RPMI8226 (cell line): Measurements from ENCODE around the gene TMEM30B.

Experiments used
- DNase-seq: peaks from one replicate; pipeline ENCODE4 v3.0.0-alpha.2; 2015

Gene TMEM30B

DNA sequence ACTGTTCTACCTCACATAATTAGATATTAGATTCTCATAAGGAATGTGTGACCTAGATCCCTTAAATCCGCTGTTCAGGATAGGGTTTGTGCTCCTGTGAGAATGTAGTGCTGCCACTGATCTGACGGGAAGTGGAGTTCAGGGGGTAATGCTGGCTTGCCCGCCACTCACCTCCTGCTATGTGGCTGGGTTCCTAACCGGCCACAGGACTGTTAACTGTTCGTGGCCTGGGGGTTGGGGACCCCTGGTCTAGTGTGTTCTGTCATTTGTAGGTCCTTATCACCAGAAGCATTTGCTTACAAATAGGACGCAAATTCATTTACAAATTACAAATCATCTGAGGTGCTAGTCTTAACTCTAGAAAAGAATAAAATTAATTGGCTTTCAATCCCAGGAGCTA, 16.4 kb upstream of the TMEM30B start:
- DNase-seq, result no peak

DNA sequence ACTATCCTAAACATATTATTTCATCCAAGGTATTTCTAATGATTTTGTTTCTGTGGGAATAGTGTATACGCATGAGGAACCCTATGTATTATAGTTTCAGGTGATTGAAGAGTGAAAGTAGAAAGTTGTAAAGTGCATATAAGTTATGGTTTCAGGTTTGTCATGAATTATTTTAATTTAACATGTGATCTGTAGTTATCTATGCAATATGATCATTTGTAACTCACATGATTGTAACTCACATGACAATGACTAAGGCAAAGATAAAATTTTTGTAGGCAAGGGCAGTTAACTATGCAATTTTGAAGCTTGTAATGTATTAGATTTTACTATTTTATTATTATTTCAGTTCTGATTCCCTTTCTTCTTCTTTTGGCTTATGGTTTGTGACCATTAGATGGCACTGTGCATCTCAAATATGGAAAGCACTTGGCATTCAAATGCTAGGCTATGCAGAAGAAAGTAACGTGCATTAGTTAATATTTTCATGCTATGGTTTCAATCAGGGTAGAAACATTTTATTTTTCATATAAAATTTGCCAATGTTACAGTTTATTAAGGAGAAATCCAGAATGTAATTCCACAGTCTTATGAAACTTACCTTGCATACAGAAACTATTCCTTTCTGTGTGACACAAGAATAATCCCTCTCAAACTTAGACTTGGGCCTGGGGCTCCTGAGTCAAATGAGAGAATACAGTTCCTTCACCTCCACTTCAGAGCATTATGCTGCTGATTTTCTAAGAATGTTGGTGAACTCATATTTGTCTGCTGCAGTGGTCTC, 15.8 kb upstream of the TMEM30B start:
- DNase-seq, result peak; percentile 12

DNA sequence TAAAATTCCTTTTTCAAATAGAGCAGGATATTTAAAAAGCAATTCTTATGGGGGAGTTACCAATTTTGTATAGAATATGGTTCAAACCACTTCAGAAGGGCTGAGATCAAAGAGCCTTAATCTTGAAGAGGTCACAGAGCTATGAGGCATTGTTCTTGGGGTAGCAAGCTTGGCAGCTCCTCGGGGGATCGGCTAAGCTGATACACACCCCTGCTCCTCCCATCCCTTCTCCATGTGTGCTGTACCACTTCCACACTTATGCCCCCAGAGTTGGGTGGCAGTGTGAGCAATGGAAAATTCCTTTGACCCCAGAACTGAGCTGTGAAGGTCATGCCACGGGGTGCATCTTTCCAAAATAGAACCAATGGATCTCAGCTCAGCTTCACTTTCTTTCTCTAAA, 15.0 kb upstream of the TMEM30B start:
- no peak for DNase-seq

DNA sequence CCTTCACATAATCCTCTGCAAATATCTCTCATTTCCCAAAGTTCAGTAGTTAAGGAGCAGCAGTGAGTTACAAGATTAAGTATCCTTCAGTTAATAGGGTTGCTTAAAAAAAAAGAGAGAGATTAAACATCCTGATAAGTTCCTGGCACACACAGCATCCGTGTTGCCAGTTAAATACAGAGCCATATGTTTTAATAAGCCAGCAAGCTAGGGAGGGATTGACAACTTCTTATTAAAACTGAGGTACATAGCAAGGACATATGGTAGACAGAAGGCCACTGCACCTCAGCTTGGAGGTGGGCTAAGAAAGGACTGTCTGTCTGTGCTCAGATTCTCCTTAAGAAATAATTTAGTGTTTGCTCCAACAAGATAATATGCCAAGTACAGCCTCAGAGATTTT, 9.6 kb upstream of the TMEM30B start:
- DNase-seq, result no peak

DNA sequence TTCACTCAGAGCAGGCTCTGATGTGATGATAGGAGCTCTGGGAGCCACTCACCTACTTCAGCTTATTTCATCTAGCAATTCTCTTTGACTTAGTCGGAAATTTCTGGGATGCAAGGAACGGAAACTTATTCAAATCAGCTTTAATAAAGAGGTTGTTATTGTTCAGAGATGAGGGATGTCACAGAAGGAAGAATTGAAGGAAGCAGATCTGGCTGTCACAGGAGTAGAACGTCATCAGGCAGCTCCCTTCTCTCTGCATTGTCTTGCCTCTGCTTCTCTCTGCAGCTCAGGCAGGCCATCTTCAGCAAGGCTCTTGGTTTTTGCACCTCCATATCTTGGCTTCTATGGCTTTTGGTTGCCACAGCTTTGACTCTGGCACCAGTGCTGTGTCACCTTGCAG, 7.6 kb upstream of the TMEM30B start:
- no peak for DNase-seq

DNA sequence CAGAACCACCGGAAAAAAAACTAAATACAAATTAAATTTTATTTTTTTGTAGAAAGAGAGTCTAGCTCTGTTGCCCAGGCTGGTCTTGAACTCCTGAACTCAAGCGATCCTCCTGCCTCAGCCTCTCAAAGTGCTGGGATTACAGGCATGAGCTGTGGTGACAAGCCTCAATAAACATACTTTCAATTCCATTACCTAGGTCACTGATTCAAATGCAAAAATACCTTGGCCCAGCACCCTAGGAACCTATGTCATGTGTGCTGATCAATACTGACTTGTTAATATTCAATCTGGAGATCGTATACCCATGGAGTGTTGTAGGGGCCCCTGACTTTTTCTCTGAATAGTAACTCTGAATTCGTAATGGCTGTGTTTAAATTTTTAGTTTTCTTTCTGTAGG, 7.1 kb upstream of the TMEM30B start:
- no peak for DNase-seq

DNA sequence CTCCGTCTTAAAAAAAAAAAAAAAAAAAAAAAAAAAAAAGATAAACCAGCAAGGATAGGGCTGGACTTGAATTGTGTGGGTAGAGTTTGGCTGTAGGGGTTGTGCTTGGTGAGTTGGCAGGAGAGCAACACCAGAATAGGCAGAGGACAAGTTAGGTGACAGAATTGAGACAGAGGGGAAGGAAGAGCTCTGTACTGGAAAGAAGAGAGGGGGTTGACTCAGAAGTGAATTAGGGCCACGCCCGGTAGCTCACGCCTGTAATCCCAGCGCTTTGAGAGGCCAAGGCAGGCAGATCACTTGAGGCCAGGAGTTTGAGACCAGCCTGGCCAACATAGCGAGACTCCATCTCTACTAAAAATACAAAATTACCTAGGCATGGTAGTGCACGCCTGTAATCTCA, 6.1 kb upstream of the TMEM30B start:
- no peak for DNase-seq

DNA sequence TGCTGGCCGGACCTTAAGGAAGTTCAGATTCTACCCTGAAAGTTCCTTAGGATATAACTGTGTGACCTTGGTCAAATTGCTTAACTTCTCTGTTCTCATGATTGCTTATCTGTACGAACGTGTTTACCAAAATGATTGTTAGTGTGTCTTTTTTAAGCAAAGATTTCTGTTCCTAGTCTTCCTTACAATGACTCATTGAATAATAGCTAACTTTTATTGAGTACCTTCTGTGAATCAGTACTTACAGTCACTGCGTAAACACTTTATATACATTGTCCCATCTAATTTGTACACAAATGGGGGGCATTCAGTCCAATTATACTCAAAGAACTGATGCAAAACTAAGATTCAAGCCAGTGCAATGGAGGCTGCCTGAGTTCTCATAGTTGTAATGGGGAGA, 4.2 kb upstream of the TMEM30B start:
- DNase-seq, result no peak

DNA sequence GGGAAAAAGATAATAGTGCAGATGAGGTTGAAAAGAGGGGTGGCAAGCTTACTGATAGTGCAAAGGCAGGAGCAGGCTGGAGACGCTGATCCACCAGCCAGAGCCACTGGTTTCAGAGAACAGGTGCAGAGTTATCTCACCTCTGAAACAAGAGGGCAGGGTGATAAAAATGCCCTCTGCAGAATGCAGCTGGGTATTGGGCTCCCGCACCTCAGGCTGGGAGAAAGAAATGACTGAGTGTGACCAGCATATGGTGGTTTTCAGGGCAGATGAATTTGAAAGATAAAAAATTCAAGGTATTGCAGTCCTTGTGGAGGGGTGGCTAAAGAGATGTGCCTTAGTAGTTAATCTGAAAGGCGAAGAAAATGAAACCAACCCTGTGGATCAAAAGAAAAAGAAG, 2.9 kb upstream of the TMEM30B start:
- DNase-seq, result no peak

DNA sequence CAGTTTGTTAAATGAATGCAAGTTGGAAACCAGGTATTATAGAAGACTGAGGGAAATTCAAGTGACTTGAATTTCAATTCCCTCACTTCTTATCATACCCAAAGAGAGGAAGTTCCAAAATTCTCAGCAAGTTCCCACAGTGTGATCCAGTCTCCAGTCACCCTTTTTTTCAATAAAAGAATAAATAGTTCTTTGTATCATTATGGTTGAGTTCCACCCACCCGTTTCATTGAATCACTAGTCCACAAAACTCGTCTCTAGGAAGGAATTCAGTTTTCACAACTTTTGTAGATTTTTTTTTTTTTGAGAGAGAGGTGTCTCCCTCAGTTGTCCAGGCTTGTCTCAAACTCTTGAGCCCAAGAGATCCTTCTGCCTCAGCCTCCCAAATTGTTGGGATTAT, 1.6 kb upstream of the TMEM30B start:
- no peak for DNase-seq

DNA sequence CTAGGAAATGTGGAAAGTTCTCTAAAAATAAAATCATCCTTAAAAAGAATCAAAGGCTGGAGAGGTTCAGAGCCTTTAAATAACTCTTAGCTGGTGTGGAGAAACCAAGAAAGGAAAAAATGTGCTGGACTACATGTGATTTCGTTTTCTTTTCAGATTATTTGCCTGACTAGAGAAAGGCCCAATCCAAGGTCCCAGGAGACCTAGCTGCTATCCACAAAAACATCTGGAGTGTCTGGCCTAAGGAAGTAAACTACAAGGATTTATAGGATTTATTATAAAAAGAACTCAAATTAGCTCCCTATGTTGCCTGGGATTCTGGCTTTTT, 774 bp upstream of the TMEM30B start:
- DNase-seq, result no peak

DNA sequence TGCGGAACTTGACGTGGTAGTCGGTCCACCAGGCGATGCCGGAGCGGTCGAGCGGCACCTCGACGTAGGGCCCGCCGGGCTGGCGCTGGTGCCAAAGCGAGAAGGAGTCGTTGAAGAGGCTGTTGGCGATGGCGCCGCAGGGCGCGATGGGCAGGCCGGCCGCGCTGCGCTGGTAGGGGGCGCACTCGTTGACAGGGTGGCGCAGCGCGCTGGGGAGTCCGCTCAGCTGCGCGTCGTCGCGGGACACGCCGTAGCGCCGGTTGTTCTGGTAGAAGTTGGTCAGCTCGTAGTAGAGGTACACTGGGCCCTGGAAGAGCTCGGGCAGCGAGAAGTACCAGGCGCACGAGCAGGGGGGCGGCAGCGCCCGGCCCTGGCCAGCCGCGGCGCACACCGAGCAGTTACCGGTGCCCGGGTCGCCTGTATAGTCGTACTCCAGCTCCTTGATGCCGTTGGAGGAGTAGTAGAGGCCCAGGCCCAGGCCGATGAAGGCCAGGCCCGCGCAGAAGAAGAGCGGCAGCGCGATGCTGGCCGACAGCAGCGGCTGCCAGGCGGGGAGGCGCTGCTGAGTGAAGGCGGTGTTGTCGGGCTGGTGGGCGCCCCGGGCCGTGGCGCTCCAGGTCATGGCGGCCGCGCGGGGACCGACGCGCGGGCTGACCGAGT, 482 bp downstream of the TMEM30B start:
- DNase-seq, result no peak

DNA sequence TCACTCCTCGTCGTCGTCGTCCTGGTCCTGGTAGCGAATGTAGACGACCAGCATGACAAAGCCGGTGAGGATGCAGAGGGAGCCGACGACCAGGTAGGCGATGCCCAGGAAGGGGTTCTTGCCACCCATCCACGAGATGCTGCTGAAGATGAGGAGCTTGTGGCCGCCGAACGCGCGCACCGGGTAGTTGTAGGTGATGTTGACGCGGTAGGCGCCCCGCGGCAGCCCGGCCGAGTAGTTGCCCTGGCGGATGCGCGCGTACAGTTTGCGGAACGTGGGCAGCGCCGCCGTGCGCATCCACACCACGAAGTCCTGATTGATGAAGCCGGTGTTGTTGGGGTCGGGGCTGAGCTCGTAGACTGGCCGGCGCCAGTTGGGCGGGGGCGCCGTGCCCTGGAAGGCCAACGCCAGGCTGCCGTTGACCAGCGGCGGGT, 1.0 kb downstream of the TMEM30B start:
- no peak for DNase-seq

DNA sequence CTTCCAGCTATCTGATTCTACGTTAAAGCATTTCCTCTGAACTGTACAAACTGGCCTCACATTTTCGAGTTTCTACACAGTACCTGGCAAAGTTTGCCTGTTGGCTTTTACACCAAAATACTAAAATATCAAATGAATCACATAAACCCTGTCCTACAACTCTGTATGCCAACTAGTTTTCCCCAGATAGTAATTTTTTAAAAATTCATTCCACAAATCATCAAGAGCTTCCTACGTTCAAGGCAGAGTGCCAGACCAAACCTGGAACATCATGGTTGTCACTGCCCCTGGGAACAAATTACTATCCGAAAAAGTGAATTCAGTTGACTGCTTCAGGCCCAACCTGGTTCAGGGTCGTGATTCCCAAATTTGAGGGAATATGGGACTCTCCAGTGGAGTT, 2.1 kb downstream of the TMEM30B start:
- no peak for DNase-seq

DNA sequence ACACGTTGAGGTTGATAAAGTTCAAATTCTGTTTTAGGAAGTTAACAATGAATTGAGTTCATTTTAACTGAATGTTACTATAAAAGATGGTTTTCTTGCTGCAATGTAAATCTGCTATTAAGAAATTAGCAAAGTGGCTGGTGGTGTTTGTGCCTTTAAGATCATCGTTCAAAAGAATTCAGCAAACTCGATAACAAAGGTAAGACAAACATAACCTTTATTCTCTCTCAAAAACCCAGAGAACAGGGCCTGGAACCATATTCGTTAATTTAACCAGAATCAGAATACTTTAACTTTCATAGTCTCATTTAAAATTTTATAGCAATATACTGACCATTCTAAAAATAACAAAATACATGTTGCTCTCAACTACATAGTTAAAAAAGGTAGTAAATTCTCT, 3.4 kb downstream of the TMEM30B start:
- DNase-seq, result no peak

DNA sequence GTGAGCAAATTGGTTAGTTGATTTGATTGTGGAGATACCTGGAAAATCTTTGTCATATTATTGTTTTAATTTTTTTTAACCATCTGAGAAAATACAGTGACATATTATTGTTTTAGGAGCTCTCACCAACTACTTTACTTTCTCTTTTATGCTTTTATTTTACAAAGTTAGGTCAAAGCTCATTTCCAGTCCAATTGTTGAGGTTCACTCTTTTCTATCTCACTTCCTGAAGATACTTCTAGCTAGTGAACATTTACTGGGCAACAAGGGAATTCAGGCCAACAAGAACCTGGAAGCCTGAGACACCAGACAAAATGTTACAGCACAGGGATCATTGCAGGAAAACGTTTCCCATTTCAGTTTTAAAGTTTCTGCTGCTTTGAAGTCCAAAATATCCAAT, 3.9 kb downstream of the TMEM30B start:
- no peak for DNase-seq

DNA sequence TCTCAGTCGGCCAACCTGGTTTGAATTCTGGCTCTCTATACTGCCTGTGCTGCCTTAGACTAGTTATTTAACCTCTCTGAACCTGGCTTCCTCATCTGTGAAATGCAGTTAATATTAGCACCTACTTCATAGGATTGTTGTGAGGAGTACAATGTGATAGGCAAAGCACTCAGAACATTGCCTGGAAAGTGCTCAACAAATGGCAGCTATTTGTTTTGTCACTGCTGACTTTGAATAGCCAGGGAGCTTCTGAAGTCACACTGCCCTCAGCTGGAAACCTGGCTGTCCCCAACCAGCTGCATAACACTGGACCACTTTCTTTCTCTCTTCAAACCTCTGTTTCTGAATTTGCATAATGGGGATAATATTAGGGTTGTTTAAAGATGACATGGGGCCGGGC, 9.6 kb downstream of the TMEM30B start:
- DNase-seq, result no peak

DNA sequence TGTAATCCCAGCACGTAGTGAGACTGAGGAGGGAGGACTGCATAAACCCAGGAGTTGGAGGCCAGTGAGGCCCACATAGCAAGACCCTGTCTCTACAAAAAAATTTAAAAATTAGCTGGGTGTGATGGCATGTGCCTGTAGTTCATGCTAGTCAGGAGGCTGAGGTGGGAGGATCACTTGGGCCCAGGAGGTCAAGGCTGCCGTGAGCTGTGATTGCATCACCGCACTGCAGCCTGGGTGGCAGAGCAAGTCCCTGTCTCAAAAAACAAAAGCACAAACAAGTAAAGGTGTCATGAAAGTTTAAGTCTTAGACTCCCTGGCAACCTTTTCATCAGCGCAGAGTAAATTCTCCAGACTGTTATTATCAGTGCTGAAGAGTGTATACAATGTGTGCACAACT, 10.4 kb downstream of the TMEM30B start:
- no peak for DNase-seq

DNA sequence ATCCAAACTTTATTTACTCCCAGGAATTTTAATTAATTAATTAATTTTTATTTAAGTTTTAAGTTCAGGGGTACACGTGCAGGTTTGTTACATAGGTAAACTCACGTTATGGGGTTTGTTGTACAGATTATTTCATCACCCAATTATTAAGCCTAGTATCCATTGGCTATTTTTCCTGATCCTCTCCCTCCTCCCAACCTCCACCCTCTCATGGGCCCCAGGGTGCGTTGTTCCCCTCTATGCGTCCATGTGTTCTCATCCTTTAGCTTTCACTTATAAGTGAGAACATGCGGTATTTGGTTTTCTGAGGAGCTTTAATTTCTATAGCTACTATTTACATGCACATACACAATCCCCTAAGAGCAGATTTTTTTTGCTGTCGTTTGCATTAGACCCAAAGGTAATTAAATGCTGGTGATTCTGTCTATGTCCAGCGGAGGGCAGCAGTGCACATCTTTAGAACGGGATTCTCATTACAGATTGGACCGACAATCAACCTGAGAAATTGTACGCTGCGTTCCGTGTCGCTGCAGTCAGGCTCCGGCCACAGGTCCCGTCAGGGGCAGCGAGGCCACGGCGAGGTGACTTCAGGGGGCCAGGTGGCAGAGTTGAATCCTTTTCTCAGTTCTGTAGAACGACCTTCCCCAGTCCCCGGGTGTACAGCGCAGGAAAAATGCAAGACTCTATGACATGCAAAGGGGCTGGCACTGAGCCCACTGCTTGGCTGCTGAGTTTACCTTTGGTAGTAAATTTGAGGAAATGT, 11.6 kb downstream of the TMEM30B start:
- DNase-seq, result peak; percentile 67

DNA sequence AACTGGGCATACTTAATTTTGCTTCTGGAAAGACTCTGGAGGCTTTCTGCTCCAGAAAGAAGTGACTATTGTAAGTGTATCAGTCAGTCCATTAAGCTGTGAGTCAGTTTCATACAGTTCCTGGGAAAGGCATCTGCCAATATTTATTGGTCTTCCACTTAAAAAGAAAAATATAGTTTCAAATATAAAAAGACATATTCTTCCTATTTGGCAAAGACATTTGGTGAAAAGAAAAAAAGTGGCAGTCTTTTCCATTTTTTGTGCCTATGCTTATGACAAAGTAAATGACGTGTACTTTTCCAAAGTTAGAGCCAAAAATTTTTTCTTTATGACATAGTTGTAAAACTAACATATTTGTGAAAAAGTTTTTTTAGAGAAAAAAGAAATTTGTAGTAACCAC, 12.3 kb downstream of the TMEM30B start:
- DNase-seq, result no peak

DNA sequence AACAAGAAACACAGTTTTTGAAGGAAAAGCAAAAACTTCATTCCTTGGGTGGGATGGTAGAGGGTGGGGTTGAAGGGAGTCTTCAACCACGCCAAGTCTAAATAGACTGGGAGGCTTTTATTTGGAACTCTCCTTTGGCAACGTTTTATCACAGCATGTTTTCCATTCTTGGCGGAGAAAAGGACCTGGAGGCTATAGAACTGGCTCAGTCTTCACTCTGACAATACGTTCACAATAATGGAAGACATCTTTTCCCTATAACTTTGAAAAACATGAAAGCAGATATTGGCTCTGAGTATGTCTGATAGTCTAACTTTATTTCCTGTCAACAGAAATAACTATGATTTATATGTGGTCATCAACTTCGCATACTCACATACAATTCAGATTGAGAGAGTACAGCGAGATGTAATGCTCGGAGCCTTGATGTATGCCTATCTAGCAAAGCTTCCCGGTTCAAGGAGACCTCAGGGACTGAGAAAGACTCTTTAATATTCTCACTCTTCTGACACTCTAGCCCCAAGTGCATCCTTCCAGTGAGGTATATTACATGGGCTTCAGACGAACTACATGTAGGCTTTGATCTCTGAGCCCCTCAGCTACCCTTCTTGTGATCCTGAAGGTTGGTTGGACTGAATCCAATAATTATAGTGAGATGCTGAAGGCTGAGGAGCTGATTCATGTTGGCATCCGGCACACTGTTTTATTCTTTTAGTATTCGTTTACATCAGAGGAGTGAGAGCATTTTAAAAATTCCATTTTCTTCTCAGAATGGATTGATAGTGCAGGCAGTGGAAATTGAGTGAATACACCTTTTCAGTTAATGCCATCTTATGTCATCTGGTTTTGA, 14.0 kb downstream of the TMEM30B start:
- no peak for DNase-seq

DNA sequence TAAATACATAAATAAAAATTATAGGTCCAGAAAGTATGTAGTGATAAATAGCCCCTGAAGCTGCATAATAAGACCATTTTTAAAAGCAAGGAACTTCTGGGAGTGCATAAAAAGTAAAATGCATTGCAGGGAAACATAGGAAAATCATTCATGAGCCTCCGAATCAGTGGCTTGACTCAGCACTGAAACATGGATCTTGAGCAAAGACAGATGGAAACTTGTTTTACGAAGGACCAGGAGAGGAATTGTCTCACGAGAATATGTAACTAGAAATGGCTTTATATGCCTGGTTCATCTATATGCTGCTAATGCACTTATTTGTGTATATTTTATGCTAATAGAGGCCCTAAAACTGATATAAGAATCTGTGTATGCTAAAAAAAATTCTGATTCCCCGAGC, 14.7 kb downstream of the TMEM30B start:
- no peak for DNase-seq

DNA sequence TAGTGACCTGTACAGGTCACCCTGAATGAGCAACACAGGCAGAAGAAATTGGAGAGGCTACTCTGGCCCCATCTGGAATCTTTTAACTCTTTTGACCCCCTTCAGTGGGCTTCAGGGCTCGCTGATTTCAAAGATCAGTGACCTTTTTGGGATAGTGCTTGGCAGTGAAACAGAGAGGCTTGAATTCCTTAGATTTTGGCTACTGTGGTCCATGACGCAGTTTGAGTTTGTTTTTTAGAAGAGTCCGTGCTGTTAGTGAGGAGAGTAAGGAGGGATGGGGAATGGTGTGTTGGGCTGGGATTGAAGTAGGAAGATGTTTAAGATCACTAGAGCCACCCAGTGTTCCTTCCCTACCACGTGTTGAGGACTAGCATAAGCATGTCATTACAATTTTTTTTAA, 16.5 kb downstream of the TMEM30B start:
- no peak for DNase-seq
